NCI-H2081 treated with DMSO at 0.1 percent for 48 hours (cell line): ENCODE measurements around the gene CFAP68.
"Not testable (repeated sequence)": the region's sequence is repeated elsewhere in the genome, so short reads cannot be mapped to it uniquely, and the experiment has no call there.

Experiments
- DNase-seq: peaks from one replicate; lab custom pipeline; 2025; lab: John Stamatoyannopoulos, UW

CFAP68 gene

GRCh38 chr11:111918390-111919256, 39.3 kb downstream of the CFAP68 start, which contains the start of gene C11orf52:
C11orf52 (plus strand) TSS chr11:111918913; CDS start chr11:111918973, 60 bp downstream.
- DNase-seq = peak; percentile 90

GRCh38 chr11:111920908-111921307, 41.6 kb downstream of the CFAP68 start:
- DNase-seq = no peak

GRCh38 chr11:111921541-111922230, 42.3 kb downstream of the CFAP68 start:
- DNase-seq = no peak

GRCh38 chr11:111922803-111923202, 43.5 kb downstream of the CFAP68 start:
- DNase-seq = no peak

GRCh38 chr11:111923351-111923788, 44.0 kb downstream of the CFAP68 start:
- DNase-seq = no peak

- DNase-seq = no peak
Measured at GRCh38 chr11:111923951-111924350, 44.6 kb downstream of the CFAP68 start.

GRCh38 chr11:111925953-111926352, 46.6 kb downstream of the CFAP68 start:
- DNase-seq = no peak

GRCh38 chr11:111926505-111927391, 47.4 kb downstream of the CFAP68 start:
- DNase-seq = peak; percentile 86

GRCh38 chr11:111930472-111930871, 51.1 kb downstream of the CFAP68 start:
- DNase-seq = no peak

GRCh38 chr11:111932611-111932950, 53.2 kb downstream of the CFAP68 start:
- DNase-seq = no peak

- not testable (repeated sequence) for DNase-seq
Measured at GRCh38 chr11:111933176-111933575, 53.8 kb downstream of the CFAP68 start.

- no peak for DNase-seq
Measured at GRCh38 chr11:111933872-111934271, 54.5 kb downstream of the CFAP68 start.

GRCh38 chr11:111934306-111934705, 55.0 kb downstream of the CFAP68 start:
- no peak for DNase-seq
